Measurements from ENCODE around the gene LRWD1. TPM values are rescaled to one million over a fixed set of nuclear protein-coding genes. Genes with fewer than 3 reads are reported as not detected.

LRWD1 gene
- total RNA-seq, 4 donors from 2014 or later, result 9.8 to 19.2 (median 16.4) TPM

- 44% methylated on average over 2 of the region's 2 CpGs for WGBS
- Histone ChIP-seq H3K4me3 (no peak overlapping the region), H3K27ac (no peak overlapping the region), H3K9me3 (no peaks in the 10 kb centered on the region), H3K36me3 (peaks cover 17% of the 10 kb centered on the region), H3K27me3 (no peaks in the 10 kb centered on the region), H3K4me1 (no peaks in the 10 kb centered on the region)
- no peak for DNase-seq (ENCODE audit: low spot score in 2 of 2)
- TF ChIP-seq EP300 (IDR thresholded peaks at IDR 0.05), result no peak
- TF ChIP-seq, protein P1, sequence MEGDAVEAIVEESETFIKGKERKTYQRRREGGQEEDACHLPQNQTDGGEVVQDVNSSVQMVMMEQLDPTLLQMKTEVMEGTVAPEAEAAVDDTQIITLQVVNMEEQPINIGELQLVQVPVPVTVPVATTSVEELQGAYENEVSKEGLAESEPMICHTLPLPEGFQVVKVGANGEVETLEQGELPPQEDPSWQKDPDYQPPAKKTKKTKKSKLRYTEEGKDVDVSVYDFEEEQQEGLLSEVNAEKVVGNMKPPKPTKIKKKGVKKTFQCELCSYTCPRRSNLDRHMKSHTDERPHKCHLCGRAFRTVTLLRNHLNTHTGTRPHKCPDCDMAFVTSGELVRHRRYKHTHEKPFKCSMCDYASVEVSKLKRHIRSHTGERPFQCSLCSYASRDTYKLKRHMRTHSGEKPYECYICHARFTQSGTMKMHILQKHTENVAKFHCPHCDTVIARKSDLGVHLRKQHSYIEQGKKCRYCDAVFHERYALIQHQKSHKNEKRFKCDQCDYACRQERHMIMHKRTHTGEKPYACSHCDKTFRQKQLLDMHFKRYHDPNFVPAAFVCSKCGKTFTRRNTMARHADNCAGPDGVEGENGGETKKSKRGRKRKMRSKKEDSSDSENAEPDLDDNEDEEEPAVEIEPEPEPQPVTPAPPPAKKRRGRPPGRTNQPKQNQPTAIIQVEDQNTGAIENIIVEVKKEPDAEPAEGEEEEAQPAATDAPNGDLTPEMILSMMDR (IDR thresholded peaks at IDR 0.05), result no peak
- TF ChIP-seq POLR2AphosphoS5 (IDR thresholded peaks at IDR 0.05), result no peak
- TF ChIP-seq POLR2A (IDR thresholded peaks at IDR 0.05), result no peak
Observed at GRCh38 chr7:102445674-102446071, 19.1 kb upstream of the LRWD1 start.

DNA sequence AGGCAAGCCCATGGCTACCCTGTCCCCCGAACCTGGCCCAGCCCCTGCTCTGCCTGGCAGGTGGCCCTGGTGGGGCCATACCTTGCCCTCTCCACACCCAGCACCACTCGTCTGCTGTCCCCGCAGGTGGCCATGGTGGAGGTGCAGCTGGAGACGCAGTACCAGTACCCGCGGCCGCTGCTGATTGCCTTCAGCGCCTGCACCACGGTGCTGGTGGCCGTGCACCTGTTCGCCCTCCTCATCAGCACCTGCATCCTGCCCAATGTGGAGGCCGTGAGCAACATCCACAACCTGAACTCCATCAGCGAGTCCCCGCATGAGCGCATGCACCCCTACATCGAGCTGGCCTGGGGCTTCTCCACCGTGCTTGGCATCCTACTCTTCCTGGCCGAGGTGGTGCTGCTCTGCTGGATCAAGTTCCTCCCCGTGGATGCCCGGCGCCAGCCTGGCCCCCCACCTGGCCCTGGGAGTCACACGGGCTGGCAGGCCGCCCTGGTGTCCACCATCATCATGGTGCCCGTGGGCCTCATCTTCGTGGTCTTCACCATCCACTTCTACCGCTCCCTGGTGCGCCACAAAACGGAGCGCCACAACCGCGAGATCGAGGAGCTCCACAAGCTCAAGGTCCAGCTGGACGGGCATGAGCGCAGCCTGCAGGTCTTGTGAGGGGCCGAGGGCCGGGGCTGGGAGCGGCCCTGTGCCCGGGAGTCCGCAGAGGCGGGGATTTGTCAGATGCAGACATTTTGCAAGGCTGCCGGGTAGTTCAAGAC, 18.2 kb upstream of the LRWD1 start:
- Histone ChIP-seq H3K4me3 (no peak overlapping the region), H3K27ac (no peak overlapping the region), H3K9me3 (no peaks in the 10 kb centered on the region), H3K4me1 (peaks cover 1% of the 10 kb centered on the region), H3K36me3 (peaks cover 17% of the 10 kb centered on the region), H3K27me3 (no peaks in the 10 kb centered on the region)
- DNase-seq (ENCODE audit: low spot score in 2 of 2), result no peak
- WGBS, result 97% methylated on average over 37 of the region's 41 CpGs
- TF ChIP-seq, protein P1 (IDR thresholded peaks at IDR 0.05), result no peak
- TF ChIP-seq POLR2A (IDR thresholded peaks at IDR 0.05) (no peak), EP300 (IDR thresholded peaks at IDR 0.05) (no peak)

DNA sequence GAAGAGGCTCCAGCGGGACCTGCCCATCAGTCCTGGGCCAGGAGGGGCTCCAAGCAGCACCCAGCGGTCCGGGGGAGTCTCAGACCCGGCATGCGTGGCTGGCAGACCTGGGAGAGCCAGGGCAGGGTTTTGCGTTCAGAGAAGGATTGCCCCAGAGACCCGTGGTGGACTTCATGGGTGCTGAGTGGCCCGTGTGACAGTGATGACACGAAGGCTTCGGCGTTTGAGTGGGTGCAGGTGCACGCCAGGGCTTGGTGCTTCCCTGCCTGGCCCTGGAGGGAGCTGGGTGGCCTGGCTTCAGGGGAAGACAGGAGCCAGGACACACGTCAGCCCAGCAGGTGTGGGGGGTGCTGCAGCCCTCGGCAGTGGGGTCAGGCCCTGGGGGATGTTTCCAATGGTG, 17.5 kb upstream of the LRWD1 start:
- TF ChIP-seq, protein P1 (IDR thresholded peaks at IDR 0.05), result no peak
- TF ChIP-seq EP300 (IDR thresholded peaks at IDR 0.05), result no peak
- TF ChIP-seq POLR2A (IDR thresholded peaks at IDR 0.05), result no peak
- no peak for TF ChIP-seq POLR2AphosphoS5 (IDR thresholded peaks at IDR 0.05)
- WGBS, result 81% methylated on average over 12 of the region's 14 CpGs
- Histone ChIP-seq H3K4me3 (no peak overlapping the region), H3K4me1 (peaks cover 4% of the 10 kb centered on the region), H3K9me3 (no peaks in the 10 kb centered on the region), H3K27ac (no peak overlapping the region), H3K36me3 (peaks cover 17% of the 10 kb centered on the region), H3K27me3 (no peaks in the 10 kb centered on the region)
- no peak for DNase-seq (ENCODE audit: low spot score in 2 of 2)

DNA sequence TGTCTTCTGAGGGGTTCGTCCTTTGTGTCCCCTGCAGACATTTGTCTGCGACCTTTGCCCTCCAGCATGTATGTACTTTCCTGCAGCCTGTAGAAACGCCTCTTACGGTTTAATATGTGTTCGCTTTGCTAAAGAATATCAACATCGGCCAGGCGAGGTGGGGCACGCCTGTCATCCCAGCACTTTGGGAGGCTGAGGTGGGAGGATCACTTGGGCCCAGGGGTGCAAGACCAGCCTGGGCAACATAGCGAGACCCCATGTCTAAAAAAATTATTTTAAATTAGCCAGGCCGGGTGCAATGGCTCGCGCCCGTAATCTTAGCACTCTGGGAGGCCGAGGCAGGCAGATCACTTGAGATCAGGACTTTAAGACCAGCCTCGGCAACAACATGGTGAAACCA, 15.6 kb upstream of the LRWD1 start:
- H3K4me1 ChIP-seq, result peaks cover 4% of the 10 kb centered on the region
- no peak overlapping the region for H3K27ac ChIP-seq
- no peaks in the 10 kb centered on the region for H3K27me3 ChIP-seq
- no peak overlapping the region for H3K4me3 ChIP-seq
- H3K9me3 ChIP-seq, result no peaks in the 10 kb centered on the region
- TF ChIP-seq, protein P1 (IDR thresholded peaks at IDR 0.05), result no peak
- peaks cover 17% of the 10 kb centered on the region for H3K36me3 ChIP-seq
- DNase-seq (ENCODE audit: low spot score in 2 of 2), result no peak
- WGBS, result 99% methylated on average over 15 of the region's 15 CpGs

GRCh38 chr7:102450242-102450641, 14.5 kb upstream of the LRWD1 start:
- Histone ChIP-seq H3K4me3 (no peak overlapping the region), H3K9me3 (no peaks in the 10 kb centered on the region), H3K36me3 (peaks cover 19% of the 10 kb centered on the region), H3K27me3 (no peaks in the 10 kb centered on the region), H3K27ac (no peak overlapping the region), H3K4me1 (peaks cover 4% of the 10 kb centered on the region)
- TF ChIP-seq, protein P1 (IDR thresholded peaks at IDR 0.05), result no peak
- TF ChIP-seq EP300 (IDR thresholded peaks at IDR 0.05) (no peak), POLR2A (IDR thresholded peaks at IDR 0.05) (no peak), POLR2AphosphoS5 (IDR thresholded peaks at IDR 0.05) (no peak)
- DNase-seq (ENCODE audit: low spot score in 2 of 2), result no peak
- 78% methylated on average over 6 of the region's 6 CpGs for WGBS
